ENCODE results near the gene ATF6. TPM values are rescaled to one million over a fixed set of nuclear protein-coding genes. Genes with fewer than 3 reads are reported as not detected.
A peak's percentile ranks its signal among the peaks of the same experiment; 100 is the strongest.

ATF6 gene
- total RNA-seq, 1 donor from 2014 or later = 12.6 TPM

DNA sequence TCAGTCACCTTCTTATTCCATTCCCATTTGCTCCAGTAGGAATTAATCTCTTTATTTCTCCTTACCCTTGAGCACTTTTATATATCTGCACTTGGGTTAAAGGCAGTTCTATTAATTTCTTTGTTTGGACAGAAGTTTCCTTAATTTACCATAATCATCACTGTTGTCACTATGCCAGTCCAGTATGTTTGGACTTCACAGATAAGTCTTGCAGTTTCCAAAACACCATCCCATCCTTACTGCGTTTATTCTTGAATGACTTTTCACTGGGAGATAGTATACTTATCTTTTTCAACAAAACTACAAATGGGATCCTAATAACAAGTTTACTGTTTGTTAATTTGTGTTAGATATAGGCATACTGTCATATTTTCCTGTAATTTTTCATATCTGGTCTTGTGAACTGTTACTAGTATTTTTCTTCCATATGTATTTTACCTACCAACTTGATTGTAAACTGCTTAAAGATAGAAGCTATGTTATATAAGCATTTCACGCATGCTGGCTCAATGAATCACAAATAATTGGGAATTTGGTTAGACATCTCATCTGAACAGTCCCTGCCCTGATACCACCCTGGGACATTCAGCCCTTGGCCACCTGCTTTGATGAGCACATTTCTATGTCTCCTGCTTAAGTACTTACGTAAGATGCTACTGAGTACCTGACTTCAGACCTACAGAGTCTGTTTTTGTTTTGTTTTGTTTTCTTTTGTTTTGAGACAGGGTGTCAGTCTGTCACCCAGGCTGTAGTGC lies 179.4 kb downstream of the ATF6 start:
- ATAC-seq (no peak), DNase-seq (ENCODE audit: missing footprints) (no peak)
- intact Hi-C loops (cut with DNase I) = no loop called here

DNA sequence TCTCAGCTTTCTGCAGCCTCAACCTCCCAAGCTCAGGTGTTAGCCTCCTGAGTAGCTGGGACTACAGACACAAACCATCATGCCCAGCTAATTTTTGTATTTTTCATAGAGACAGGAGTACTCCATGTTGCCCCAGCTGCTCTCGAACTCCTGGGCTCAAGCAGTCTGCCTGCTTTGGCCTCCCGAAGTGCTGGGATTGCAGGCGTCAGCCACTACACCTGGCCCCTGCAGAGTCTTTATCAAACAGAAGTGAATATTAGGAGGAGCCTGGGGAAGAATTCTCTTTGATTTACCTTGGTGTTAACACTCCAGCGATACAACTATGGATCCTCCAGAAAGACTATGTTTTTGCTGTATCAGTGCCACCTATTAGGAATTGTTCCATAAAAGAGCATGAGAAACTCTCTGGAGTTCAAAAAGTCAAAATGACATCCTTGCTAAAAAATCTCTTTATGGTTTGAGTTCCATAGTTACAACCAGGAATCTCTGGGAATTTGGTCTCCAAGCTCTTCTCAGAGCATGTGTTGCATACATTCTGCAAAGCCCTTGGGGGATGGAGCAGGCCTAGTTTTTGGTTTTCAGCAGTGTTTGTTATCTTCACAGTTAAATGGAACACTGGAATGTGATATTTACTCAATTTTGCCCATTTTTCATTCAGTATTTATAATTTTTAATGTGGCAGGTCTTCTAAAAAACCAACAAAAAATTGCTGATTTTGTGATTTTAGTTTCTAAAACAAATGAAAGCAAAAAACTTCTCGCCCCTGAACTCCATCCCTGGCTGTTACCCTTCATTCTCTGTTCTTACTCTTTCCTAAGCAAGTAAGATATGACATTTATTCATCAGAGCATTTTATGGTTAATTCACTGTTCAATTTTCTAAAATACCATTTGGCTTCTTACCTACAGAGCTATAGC lies 180.2 kb downstream of the ATF6 start:
- intact Hi-C loops (cut with DNase I) = no loop called here
- no peak for DNase-seq (ENCODE audit: missing footprints)
- ATAC-seq = no peak

DNA sequence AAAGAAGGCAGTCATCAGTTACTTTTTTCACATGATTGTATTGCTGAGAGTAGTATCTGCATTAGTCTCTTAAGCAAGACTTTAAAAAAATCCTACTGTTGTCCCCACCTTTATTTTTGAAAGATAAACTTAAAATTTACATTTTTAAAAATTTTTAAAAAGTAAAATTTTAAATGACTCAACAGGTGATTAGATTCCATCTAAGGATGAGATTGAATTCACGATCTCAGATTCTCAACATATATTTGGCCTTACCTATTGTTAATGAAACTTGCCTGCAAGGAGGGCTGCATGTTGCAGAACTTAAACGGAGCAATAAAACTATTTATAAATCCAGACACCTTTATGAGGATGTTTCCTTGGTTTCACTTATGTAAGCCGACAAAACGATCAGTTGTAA lies 182.3 kb downstream of the ATF6 start:
- intact Hi-C loops (cut with DNase I) = no loop called here
- no peak for ATAC-seq

DNA sequence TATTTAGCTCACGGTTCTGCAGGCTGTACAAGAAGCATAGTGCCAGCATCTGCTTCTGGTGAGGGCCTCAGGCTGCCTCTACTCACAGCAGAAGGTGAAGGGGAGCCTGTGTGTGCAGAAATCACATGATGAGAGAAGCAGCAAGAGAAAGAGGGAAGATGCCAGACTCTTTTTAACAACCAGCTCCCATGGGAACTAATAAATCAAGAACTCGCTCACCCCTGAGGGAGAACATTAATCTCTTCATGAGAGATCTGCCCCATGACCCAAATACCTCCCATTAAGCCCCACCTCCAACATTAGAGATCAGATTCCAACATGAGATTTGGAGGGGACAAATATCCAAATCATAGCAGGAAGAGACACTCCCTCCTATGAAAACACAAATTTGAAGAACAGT lies 183.4 kb downstream of the ATF6 start:
- intact Hi-C loops (cut with DNase I) = no loop called here
- ATAC-seq (no peak), DNase-seq (ENCODE audit: missing footprints) (no peak)

More for the DNA sequence above, 182.3 kb downstream of the ATF6 start:
- no peak for DNase-seq (ENCODE audit: missing footprints)

DNA sequence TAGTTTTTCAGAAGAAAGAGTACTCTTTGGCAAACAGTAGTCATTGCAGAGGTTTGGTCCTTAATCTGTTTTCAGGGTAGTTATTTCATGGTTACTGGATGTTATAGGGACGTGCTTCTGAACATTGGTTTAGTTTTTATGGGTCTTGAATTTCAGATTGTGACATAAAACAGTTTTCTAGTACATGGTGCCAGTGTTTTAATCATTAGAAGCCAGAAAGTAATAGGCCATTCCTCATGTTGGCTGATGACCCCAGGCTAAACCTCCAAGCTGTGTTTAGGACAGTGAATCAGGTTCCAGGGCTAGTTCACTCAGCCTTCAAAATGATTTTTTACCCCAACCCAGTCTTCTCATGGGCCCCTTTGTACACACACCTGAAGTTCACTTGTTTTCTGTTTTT lies 184.3 kb downstream of the ATF6 start:
- no peak for DNase-seq (ENCODE audit: missing footprints)
- ATAC-seq = no peak
- intact Hi-C loops (cut with DNase I) = no loop called here

DNA sequence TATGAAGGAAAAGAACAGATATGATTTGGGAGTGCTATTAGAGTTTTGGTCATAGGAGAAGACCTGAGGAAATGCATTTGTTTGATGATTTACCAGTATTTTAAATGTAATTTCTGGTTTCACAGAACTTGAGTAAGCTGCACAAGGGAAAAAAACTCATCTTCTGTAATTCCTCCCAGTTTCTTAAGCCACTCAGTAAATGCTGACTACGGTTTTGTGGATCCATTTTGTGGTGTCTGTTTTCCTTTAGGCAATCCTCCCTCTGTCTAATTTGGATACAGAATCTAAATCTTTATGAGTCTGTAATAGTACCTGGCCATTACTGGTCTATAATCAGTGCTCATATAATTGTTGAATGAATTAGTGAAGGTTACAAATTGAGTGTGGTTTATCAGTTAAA lies 185.5 kb downstream of the ATF6 start:
- DNase-seq (ENCODE audit: missing footprints) (no peak), ATAC-seq (no peak)
- intact Hi-C loops (cut with DNase I) = no loop called here

DNA sequence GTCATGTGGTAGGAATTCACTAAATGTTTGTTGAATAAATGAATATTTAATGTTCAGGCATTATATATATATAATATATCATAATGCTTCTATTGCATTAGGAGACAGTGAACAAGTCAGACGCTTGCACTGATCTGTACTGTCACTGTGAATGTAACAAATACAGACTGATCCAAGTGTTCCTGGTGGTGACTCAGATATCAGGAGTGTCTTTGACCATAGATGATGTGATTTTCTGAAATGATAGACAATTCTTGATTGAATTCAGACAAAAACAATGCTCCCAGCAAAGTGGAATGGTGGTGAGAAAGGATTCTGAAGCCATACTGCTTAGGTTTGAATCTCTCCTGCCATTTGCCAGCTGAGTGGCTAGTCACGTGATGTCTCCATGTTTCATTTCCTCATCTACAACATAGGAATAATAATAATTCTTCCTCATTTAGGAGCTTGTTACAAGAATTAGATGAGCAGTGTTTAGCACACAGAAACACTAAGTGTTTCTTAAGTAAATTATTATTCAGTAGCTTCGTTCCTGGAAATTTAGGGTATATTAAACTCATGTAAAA lies 186.6 kb downstream of the ATF6 start:
- no peak for DNase-seq (ENCODE audit: missing footprints)
- intact Hi-C loops (cut with DNase I) = no loop called here
- ATAC-seq = no peak

DNA sequence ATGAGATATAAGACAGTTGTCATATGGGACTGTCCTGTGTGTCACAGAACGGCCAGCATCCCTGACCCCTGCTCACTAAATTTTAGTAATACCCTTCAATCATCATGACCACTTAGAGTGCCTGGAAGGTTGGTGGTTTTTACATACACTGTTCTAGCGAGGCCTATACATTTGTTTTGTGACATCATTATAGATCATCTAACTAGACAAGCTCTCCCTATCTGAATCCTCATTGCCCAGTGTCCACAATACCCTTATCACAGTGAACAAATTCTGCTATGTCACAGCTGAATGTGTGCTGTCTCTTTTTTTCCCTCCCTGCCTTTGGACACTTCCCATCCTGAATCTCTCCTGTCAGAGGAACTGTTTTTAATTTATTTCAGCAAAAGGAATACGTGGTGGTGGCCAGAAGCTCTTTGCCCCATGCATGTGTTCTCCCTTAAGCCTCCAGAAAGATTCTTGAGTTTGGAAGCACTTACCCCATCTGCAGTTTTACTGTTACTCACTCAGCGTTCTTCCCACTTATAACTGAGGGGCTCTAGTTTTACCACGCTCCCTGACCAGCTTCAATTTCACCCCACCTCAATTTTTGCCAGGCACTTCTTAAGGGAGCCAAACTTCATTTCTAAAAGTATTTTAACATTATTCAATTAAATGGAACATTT lies 187.3 kb downstream of the ATF6 start:
- intact Hi-C loops (cut with DNase I) = no loop called here
- DNase-seq (ENCODE audit: missing footprints) (no peak), ATAC-seq (no peak)

DNA sequence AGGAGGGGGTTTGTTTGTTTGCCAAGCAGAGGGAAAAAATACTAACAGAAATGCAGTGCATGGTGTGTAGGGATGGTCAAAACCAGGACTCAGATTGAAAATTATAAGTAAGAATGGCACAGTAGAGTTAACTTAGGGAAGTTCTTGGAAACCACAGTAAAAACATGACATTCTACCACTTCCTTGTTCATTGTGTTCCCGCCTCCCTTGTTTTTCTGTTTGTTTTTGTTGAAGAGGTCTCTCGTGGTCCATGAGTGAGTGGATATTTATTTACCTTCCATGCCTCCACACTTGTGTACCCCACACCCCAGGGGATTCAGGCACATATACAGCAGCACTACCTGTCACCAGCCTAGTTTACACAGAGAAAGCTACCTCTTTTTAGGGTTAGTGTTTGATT lies 187.9 kb downstream of the ATF6 start:
- intact Hi-C loops (cut with DNase I) = no loop called here
- DNase-seq (ENCODE audit: missing footprints) (no peak), ATAC-seq (no peak)

DNA sequence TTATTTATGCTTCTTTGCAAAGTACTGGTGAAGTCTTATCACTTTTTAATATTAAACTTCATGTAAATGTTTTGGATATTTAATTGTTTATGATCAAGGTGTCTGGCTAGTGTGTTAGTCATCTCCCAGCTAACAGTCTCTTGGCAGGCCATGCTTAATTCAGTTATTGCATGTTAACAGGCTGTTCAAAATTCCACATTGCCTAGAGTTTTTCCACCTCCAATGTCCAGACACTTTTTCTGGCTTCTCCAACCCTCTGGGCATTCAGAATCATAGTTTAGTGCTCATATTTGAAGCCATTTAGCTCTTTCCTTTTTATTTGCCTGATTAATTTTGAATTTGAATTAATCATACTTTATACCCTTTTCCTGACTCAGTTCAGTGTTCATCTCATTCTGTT lies 188.3 kb downstream of the ATF6 start:
- intact Hi-C loops (cut with DNase I) = no loop called here
- ATAC-seq (no peak), DNase-seq (ENCODE audit: missing footprints) (no peak)

DNA sequence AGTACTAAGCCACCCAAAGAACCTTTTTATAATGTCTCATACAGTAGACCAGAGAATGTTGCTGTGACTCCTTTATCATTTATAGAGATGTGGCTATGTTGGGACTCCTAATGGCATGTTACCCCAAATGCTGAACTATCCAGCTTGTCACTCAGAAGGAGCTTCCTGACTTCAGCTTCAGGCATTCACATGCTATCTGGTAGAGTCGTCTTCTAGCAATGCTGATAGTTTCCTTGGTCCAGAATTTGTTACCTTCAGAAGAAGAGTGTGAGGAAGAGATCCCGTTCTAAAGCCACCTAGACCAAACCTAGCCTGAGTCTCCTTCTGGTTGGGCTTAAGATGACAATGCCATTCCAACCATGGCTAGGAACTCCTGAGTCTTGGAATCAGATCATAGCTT lies 189.5 kb downstream of the ATF6 start:
- ATAC-seq (no peak), DNase-seq (ENCODE audit: missing footprints) (no peak)
- intact Hi-C loops (cut with DNase I) = no loop called here

DNA sequence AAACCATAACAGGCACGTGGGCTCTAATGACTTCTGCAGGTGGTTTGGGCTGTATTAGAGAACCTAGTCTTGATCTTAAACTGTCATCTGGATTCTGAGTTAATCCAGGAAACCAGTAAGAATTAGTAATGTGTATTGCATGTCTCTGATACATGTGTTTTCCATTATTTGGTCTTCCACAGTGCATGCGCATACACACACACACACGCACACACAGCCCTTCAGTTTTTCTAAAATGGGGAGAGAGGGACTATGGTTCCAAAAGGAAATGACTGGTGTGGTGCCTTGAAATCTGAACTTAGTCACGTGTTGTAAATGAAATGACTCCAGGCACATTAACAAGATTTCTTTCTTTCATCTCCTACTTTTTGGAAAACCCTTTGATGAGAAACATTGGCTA lies 190.0 kb downstream of the ATF6 start:
- peak; percentile 34 for ATAC-seq
- intact Hi-C loops (cut with DNase I) = no loop called here
- no peak for DNase-seq (ENCODE audit: missing footprints)

DNA sequence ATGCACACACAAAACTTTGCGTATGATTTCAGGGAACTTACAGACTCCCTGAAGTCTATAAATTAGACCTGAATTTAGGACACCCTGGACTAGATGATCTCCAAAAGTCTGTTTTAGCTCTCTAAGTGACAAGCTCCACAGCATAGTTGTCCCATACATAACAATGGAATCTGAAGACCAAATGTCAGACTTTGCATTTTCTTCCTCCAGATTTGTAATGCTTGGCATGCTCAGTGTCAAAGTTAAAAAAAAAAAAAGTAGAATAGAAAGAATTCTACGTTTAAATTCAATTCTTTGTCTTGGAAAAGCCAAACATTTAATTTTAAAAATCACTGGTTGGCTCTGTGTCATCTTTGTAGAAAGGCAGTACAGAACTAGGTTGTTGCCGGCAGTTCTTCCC lies 190.8 kb downstream of the ATF6 start:
- no peak for ATAC-seq
- intact Hi-C loops (cut with DNase I) = no loop called here
- DNase-seq (ENCODE audit: missing footprints) = no peak

DNA sequence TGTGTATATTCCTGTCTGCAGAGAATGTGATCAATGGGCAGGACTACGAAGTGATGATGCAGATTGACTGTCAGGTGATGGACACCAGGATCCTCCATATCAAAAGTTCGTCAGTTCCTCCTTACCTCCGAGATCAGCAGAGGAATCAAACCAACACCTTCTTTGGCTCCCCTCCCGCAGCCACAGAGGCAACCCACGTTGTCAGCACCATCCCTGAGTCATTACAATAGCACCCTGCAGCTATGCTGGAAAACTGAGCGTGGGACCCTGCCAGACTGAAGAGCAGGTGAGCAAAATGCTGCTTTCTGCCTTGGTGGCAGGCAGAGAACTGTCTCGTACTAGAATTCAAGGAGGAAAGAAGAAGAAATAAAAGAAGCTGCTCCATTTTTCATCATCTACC lies 192.3 kb downstream of the ATF6 start:
- DNase-seq (ENCODE audit: missing footprints) (no peak), ATAC-seq (no peak)
- intact Hi-C loops (cut with DNase I) = no loop called here

DNA sequence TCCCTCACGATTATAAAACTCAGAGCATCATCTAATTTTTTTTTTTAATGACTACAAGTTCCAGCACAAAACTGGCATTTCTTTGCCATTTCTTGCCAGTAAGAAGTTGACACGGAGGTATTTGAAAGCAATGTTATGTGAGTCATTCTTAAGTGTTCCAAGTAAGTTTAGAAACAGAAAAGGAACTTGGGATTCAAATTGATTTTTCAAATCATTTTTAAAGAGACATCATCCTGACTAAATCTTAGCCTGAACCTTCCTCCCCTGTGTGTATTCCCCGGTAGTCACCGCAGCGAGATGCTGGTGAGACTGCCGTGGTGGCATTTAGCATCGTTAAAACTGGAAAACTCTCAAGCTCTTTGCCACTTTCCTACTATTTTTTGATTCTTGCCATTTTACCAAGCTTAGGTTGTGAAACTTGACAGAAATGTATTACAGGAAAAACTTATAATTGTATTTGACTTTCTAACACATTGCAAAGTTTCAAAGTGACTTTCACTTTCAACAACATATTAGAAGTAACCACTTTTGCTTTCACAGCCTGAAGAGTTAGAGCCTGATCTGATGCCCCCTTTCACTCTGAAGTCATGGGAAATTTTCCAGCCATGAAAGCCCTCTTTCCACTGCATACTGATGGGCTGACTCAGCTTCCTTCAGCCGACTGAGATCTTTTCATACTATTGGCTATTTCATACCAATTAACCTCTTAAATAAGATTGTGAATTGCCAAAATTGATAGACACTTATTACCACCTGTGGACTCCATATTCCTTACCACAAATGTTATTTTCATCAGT lies 196.2 kb downstream of the ATF6 start:
- ATAC-seq (peak; percentile 65), DNase-seq (ENCODE audit: missing footprints) (no peak)
- intact Hi-C loops (cut with DNase I) = no loop called here

DNA sequence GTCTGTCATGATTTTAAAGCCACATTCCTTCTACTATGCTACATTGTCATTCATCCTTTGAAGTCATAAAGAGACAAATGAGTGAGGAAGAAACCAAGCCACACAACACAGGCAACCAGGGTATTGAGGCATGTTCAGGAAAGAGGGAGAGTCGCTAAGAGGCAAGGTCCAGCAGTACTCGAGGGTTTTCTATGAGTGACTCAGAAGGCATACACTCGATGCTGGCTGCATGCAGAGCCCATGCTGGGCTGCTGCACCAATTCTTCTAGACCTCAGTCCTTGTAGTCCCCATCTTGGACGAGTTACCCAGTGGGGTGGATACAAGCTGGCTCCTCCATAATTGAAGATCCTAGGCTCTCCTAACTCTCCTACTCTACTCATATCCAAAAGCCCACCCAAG lies 199.9 kb downstream of the ATF6 start:
- no peak for ATAC-seq
- DNase-seq (ENCODE audit: missing footprints) = no peak
- intact Hi-C loops (cut with DNase I) = no loop called here

DNA sequence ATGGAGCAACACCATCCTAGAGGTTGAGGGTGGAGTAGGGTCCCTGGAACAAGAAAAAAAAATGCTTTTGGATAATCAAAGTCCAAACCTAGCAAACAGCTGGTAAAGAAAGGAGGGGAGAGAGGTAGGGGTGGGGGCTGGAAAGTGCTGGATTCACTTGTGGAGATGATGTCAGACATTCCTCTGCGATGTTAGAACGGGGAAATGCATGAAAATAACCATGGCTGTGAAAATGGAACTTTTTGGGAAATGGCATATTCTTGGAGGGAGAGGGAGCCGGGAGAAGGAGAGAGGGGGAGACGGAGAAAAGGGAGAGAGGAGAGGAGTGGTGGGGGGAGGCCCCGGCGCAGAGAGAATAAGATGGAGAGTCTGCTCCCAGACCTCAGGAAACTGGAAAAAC lies 203.9 kb downstream of the ATF6 start:
- intact Hi-C loops (cut with DNase I) = no loop called here
- no peak for ATAC-seq
- DNase-seq (ENCODE audit: missing footprints) = no peak

DNA sequence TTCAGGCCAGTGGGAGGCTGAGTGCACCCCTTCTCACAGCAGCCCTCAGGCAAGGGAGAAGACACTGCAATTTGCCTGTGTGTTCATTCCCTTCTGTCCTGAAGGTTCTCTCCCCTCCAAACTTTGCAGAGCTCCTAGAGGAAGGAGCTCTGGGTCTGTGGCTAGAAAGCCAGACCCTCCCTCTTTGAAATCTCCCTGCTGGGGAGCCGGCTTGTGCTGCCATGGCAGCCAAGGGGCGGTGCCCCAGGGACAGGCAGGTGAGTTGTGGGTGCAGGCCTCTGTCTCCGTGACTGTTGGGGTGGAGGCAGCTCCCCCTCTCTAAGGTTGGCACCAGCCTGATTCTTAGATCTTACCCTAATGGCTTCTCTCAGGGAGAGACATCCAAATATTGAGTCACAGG lies 204.5 kb downstream of the ATF6 start:
- no peak for ATAC-seq
- DNase-seq (ENCODE audit: missing footprints) = no peak
- intact Hi-C loops (cut with DNase I) = no loop called here

DNA sequence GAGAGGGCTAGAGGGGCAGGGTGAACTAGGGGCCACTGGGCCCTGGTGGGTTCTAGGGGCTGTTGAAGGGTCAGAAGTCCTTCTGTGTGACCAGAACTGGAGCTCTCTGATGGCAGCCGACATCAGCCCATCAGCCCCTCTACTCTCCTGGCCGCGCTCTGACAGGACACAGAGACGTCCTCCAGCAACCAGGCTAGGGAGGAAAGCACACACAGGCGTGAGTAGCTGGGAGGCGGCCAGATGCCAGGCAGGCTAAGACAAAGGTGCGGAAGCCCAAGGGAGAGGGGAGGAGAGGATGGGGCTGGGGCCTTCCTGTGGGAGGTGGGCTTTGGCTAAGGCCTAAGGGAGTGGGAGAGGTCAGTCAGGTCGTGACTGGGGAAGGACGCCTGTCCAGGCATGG lies 206.7 kb downstream of the ATF6 start:
- intact Hi-C loops (cut with DNase I) = no loop called here
- DNase-seq (ENCODE audit: missing footprints) (no peak), ATAC-seq (no peak)

Data from Right ventricle myocardium inferior (tissue), 1 donor.